ES-I3 (cell line): Measurements from ENCODE around the gene CD109.

ENCODE experiments used
- H3K36me3 ChIP-seq: 2 replicates; pipeline ENCODE4 v1.6.1; 2013; ENCODE audit warnings: mild to moderate bottlenecking, low read length, control low read depth, moderate library complexity; ENCODE audit not compliant: insufficient read depth
- H3K4me1 ChIP-seq: 2 replicates; pipeline ENCODE4 v1.6.1; 2013; ENCODE audit warnings: mild to moderate bottlenecking, control low read depth, low read length; ENCODE audit not compliant: insufficient read depth
- H3K9ac ChIP-seq: 2 replicates; pipeline ENCODE4 v1.6.1; 2013; ENCODE audit warnings: low read depth, mild to moderate bottlenecking, low read length, moderate library complexity
- H3K9me3 ChIP-seq: 2 replicates; pipeline ENCODE4 v1.6.1; 2013; ENCODE audit warnings: mild to moderate bottlenecking, low read length, moderate library complexity; ENCODE audit not compliant: control insufficient read depth, insufficient read depth

The CD109 gene

GRCh38 chr6:73768558-73768957 lies 72.6 kb downstream of the CD109 start:
- H3K9me3 ChIP-seq, result no peaks in the 10 kb centered on the region
- no peaks in the 10 kb centered on the region for H3K36me3 ChIP-seq

DNA sequence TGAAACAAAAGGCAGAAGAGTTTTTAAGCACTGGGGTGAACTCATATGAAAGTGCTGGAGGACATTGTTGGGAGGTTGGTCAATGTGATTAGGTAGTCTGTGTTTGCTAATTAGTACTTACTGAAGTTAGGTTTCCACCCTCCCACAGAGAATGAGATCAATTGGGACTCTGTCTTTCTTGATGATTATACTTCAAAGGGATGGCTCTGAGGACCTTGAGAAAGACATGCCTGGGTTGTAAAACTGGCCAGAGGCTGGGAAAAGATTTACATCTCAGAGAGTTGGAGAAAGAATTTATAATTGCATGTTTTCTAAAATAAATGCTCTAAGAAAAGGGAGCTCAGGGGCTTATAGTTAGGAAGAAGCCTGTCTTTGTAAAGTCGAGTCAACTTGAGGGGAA lies 74.0 kb downstream of the CD109 start:
- Histone ChIP-seq H3K4me1 (peaks cover 3% of the 10 kb centered on the region), H3K9me3 (no peaks in the 10 kb centered on the region), H3K36me3 (no peaks in the 10 kb centered on the region), H3K9ac (no peak overlapping the region)

More at GRCh38 chr6:73768558-73768957, 72.6 kb downstream of the CD109 start:
- Histone ChIP-seq H3K4me1 (no peaks in the 10 kb centered on the region; the same call in 1 of the 2 replicates), H3K9ac (no peak overlapping the region)

- H3K36me3 ChIP-seq, result no peaks in the 10 kb centered on the region
- H3K9me3 ChIP-seq, result no peaks in the 10 kb centered on the region
- H3K9ac ChIP-seq, result no peak overlapping the region
- H3K4me1 ChIP-seq, result peaks cover 3% of the 10 kb centered on the region; the same call in 1 of the 2 replicates
Observed at GRCh38 chr6:73774311-73774774, 78.3 kb downstream of the CD109 start.

GRCh38 chr6:73779943-73780342 lies 83.9 kb downstream of the CD109 start:
- Histone ChIP-seq H3K9ac (no peak overlapping the region), H3K9me3 (no peaks in the 10 kb centered on the region), H3K4me1 (no peaks in the 10 kb centered on the region), H3K36me3 (no peaks in the 10 kb centered on the region)

- H3K36me3 ChIP-seq, result no peaks in the 10 kb centered on the region
- no peaks in the 10 kb centered on the region for H3K9me3 ChIP-seq
- H3K9ac ChIP-seq, result no peak overlapping the region
- H3K4me1 ChIP-seq, result no peaks in the 10 kb centered on the region
Observed at GRCh38 chr6:73782911-73783310, 86.9 kb downstream of the CD109 start.

DNA sequence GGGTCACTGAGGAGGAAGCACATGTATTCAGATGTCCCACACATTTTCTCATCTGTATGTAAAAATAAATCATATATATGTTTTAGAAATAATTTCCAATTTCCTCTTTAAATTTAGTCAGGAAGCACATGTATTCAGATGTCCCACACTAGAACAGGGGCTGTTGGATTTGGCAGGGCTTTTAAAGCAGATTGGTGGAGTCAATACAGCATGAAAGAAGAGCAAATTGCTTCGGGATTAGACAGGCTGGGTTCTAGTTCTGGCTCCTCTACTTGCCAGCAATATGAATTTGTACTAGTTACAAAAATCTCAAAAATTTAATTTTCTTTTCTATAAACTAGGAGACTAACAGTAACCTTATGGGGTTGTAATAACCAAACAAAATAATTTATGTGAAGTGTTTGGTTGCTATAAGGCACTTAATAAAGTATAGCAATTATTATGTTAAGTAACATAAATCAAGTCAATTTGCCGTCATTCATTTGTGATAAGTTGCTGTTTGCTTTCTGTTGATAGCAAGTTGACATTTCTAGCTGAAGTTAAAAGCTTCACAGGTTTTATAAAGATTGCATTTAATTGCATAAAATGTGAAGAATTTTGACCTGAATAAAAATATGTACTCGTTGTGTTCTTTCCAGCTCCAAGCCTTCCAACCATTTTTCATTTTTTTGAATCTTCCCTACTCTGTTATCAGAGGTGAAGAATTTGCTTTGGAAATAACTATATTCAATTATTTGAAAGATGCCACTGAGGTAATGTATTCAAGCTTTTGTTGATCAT lies 88.9 kb downstream of the CD109 start:
- no peak overlapping the region for H3K9ac ChIP-seq
- H3K9me3 ChIP-seq, result no peaks in the 10 kb centered on the region
- H3K36me3 ChIP-seq, result no peaks in the 10 kb centered on the region
- no peaks in the 10 kb centered on the region for H3K4me1 ChIP-seq

DNA sequence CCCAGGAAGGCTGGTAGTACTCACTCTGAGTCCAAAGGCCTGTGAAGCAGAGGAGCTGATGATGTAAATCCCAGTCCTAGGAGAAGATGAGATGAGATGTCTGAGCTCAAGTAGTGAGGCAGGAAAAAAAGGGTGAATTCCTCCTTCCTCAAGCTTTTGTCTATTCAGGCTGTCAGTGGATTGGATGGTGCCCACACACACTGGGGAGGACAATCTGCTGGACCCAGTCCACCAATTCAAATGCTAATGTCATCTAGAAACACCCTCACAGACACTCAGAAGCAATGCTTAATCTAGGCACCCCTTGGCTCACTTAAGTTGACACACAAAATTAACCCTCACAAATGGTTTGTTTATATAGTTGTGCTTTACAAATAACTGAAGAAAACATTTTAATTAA lies 94.6 kb downstream of the CD109 start:
- Histone ChIP-seq H3K9ac (no peak overlapping the region), H3K36me3 (no peaks in the 10 kb centered on the region), H3K9me3 (no peaks in the 10 kb centered on the region), H3K4me1 (peaks cover 5% of the 10 kb centered on the region; the same call in 1 of the 2 replicates)

GRCh38 chr6:73791336-73791735 lies 95.3 kb downstream of the CD109 start:
- Histone ChIP-seq H3K9ac (no peak overlapping the region), H3K9me3 (no peaks in the 10 kb centered on the region), H3K4me1 (peaks cover 5% of the 10 kb centered on the region; the same call in 1 of the 2 replicates), H3K36me3 (no peaks in the 10 kb centered on the region)

GRCh38 chr6:73792738-73793137 lies 96.7 kb downstream of the CD109 start:
- Histone ChIP-seq H3K36me3 (no peaks in the 10 kb centered on the region), H3K9ac (no peak overlapping the region), H3K9me3 (no peaks in the 10 kb centered on the region), H3K4me1 (peaks cover 5% of the 10 kb centered on the region; the same call in 1 of the 2 replicates)

DNA sequence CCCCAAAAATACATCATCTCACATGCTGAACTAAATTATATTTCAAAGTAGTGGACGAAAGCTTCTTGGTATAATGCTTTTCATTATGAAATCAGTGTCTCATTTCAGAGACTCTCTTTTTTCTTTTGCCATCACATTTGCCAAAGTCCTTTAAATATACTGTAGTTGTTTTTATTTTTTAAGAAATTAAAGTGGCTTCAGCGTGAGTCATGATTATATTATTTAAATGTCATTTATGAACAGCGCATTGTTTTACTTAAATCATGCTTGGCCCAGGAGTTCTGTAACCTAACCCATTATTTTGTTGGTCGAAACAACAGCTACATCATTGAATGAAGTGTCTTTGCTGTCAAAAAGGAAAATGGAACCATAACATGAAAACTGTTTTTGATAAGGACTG lies 100.9 kb downstream of the CD109 start:
- no peaks in the 10 kb centered on the region; the same call in 1 of the 2 replicates for H3K9me3 ChIP-seq
- H3K4me1 ChIP-seq, result no peaks in the 10 kb centered on the region
- H3K9ac ChIP-seq, result no peak overlapping the region
- H3K36me3 ChIP-seq, result no peaks in the 10 kb centered on the region

- H3K9me3 ChIP-seq, result no peaks in the 10 kb centered on the region; the same call in 1 of the 2 replicates
- no peaks in the 10 kb centered on the region for H3K36me3 ChIP-seq
- no peaks in the 10 kb centered on the region for H3K4me1 ChIP-seq
- H3K9ac ChIP-seq, result no peak overlapping the region
Observed at GRCh38 chr6:73797861-73798260, 101.9 kb downstream of the CD109 start.

GRCh38 chr6:73798592-73798991 lies 102.6 kb downstream of the CD109 start:
- H3K9me3 ChIP-seq, result no peaks in the 10 kb centered on the region; the same call in 1 of the 2 replicates
- no peaks in the 10 kb centered on the region for H3K4me1 ChIP-seq
- H3K9ac ChIP-seq, result no peak overlapping the region
- no peaks in the 10 kb centered on the region for H3K36me3 ChIP-seq

DNA sequence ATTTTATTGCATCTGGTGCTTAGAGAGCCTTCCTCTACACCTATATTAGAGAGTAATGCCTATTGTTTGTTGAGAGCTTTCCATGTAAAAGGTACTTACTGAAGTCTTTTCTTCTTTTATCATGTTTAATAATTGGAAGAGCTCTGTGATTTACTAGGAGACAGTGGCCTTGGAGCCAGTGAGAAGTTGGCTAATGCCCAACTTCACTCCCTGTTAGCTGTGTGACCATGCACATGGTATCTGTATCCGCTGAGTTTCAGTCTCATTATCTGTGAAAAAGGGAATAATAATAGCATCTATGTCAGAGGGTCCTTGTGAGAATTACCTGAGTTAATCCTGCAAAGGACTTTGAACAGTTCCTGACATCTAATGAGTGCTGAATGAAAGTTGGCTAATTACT lies 105.0 kb downstream of the CD109 start:
- Histone ChIP-seq H3K9ac (no peak overlapping the region), H3K36me3 (no peaks in the 10 kb centered on the region), H3K9me3 (no peaks in the 10 kb centered on the region; the same call in 1 of the 2 replicates), H3K4me1 (0 out of 2 replicates have a peak, but pooled peaks cover 4% of the 10 kb centered on the region)

GRCh38 chr6:73801652-73802268 lies 105.8 kb downstream of the CD109 start:
- Histone ChIP-seq H3K9me3 (no peaks in the 10 kb centered on the region; the same call in 1 of the 2 replicates), H3K4me1 (0 out of 2 replicates have a peak, but pooled peaks cover 4% of the 10 kb centered on the region), H3K9ac (no peak overlapping the region), H3K36me3 (no peaks in the 10 kb centered on the region)

DNA sequence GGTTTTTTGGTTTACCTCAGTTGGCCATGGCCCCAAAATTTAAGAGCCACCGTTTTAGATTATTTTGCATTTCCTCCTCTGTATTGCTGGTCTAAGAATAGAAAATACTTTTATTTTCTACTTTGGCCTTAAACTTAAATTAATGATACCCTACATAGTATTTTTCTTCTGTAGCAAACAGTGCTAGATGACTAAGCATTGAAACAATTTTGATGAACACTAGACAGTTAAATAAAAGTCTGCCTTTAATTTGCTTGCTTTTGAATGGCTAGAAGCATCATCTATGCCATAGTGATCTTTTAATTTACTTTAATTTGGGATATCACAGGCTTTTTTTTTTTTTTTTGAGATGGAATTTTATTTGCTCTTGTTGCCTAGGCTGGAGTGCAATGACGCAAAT lies 106.4 kb downstream of the CD109 start:
- H3K36me3 ChIP-seq, result no peaks in the 10 kb centered on the region
- no peak overlapping the region for H3K9ac ChIP-seq
- H3K9me3 ChIP-seq, result no peaks in the 10 kb centered on the region; the same call in 1 of the 2 replicates
- H3K4me1 ChIP-seq, result 0 out of 2 replicates have a peak, but pooled peaks cover 4% of the 10 kb centered on the region
